ENCODE results near the gene FAM161B.

The FAM161B gene

GRCh38 chr14:73884438-73885190, 65.3 kb downstream of the FAM161B start:
- DNase-seq (ENCODE audit: low spot score) = no peak
- peak; percentile 13 for FAIRE-seq
